ENCODE results near the gene ERC1.

The ERC1 gene

DNA sequence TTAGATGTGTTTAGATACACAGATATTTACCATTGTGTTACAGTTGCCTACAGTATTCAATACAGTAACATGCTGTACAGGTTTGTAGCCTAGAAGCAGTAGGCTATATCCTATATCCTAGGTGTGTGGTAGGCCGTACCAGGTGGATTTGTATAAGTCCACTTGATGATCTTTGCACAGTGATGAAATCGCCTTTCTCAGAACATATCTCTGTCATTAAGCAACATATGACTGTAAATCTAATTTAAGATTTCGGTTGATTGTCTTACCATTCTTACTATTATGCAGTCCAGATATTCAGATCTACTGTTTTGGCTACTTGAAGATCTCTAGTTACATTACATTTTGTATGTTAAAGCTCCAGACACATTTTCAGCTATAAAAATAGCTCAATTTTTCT is 39.8 kb downstream of the ERC1 start:
- no peak for TF ChIP-seq GATA2 (IDR thresholded peaks at IDR 0.05; ENCODE audit: low read depth, low read length)

DNA sequence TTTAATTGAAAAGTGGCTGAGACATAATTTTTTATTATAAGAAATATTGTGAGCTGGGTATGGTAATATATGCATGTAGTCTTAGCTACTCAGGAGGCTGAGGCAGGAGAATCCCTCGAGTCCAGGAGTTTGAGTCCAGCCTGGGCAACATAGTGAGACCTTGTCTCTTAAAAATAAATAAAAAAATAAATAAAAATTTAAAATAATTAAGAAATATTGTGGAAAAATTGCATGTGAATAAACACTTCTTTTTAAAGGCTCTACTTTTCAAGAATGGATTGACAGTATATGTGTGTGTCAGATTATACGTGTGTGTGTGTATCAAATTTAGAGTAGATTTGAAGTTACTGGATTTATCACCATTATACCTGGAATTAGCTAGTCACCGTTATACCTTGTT is 43.2 kb downstream of the ERC1 start:
- TF ChIP-seq GATA2 (IDR thresholded peaks at IDR 0.05; ENCODE audit: low read depth, low read length) (no peak), GATA3 (IDR thresholded peaks at IDR 0.05; ENCODE audit: low read depth, low read length) (no peak)

DNA sequence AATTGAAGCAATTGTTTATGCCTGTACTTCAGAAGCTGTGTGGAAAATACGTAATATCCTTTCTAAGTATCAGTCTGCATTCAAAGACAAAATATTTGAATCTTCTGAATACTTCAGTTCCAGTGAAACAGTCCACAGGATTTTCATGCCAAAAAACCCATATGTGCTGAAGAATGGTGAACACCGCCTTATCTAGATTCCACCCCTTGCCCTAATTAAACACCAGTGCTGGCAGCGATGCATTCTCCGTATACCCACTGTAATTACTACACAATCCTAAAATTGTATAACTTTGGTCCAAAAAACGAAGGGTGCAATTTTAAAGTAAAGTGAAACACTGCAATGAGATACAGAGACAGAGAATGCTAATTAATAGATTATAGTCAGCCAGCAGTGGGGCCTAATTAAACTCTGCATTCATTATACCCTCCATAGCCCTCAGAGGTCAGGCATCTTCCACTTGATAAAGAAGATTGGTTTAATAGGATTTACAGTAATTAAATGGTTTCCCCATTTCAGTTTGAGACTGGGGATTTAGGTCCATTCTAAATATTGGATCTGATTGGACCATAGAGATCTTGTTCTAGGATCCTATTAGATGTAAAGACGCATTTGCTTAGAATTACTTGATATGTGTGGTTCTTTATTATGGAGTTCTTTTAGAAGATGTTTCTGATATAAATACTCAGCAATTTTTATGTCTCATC is 43.9 kb downstream of the ERC1 start:
- TF ChIP-seq GATA2 (IDR thresholded peaks at IDR 0.05; ENCODE audit: low read depth, low read length), result no peak
- TF ChIP-seq GATA3 (IDR thresholded peaks at IDR 0.05; ENCODE audit: low read depth, low read length), result no peak

DNA sequence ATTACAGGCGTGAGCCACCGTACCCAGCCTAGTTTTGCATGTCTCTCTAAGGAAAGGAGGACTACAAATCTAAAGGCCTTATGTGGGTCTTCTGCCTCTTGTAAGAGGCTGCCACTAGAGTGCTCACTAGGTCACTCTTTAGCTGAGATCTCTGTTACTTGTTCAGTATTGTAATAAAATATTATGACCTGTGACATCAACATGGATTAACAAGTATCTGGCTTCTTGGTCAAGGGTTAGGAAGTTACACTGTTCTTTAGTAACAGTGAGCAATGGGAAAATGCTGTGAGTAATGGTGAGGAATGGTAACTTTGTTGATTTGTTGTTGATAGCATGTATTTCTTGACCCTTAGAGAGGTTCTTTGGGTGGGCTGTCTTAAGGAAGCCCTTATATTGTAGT is 50.5 kb downstream of the ERC1 start:
- TF ChIP-seq GATA2 (IDR thresholded peaks at IDR 0.05; ENCODE audit: low read depth, low read length), result no peak
- no peak for TF ChIP-seq GATA3 (IDR thresholded peaks at IDR 0.05; ENCODE audit: low read depth, low read length)

DNA sequence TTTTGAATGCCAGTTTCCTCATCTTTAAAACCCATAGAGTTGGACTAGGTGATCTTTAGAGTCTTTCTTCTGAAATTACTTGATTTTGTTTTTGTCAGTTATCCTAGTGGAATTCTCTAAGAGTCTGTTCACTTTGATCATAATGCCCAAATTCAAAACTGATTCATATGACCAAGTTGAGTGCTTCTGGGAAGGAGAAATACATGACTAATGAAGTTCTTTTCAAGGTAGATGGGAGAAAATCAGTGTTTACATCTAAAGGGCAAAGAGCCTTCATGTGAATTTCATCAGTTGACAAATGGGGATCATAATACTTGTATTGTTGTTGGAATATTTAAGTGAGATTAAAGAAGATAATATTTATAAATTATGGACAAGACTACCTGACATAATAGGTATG is 53.2 kb downstream of the ERC1 start:
- TF ChIP-seq GATA3 (IDR thresholded peaks at IDR 0.05; ENCODE audit: low read depth, low read length) (no peak), GATA2 (IDR thresholded peaks at IDR 0.05; ENCODE audit: low read depth, low read length) (no peak)

DNA sequence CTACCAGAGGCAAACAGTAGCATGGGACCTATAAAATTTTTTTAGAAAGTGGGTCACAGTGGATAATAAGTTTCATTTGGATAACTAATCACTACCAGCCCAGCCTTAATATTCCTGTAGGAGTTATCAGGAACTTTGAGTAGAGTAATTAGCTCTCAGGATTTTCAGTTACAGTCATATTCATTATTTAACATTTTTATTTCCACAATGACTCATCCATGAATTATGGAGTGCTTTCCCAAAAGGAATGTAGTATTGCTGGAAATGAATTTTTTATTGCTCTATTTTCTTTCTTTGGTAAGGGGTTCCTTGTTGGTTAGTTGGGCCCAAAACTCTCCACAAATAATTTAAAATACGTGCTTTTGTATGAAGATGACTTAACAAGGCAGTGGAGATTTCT is 53.7 kb downstream of the ERC1 start:
- TF ChIP-seq GATA2 (IDR thresholded peaks at IDR 0.05; ENCODE audit: low read depth, low read length) (no peak), GATA3 (IDR thresholded peaks at IDR 0.05; ENCODE audit: low read depth, low read length) (no peak)

DNA sequence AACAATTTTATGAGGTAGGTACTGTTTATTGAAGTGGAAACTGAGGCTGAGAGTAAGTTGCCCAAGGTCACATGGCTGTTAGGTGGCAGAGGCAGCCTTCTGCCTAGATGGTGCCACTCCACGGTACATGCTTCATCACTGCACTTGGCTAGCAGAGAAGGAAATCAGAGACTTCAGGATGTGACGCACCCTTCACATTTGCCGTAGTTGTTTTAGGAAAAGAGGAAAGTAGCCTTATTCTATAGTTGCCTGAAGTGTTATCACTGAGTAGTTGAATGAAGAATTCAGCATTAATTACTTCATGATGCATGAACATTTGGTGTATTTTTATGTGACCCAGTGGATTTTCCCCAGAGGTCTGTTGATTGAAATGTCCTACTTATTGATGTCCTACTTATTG is 55.7 kb downstream of the ERC1 start:
- TF ChIP-seq GATA2 (IDR thresholded peaks at IDR 0.05; ENCODE audit: low read depth, low read length) (no peak), GATA3 (IDR thresholded peaks at IDR 0.05; ENCODE audit: low read depth, low read length) (no peak)

DNA sequence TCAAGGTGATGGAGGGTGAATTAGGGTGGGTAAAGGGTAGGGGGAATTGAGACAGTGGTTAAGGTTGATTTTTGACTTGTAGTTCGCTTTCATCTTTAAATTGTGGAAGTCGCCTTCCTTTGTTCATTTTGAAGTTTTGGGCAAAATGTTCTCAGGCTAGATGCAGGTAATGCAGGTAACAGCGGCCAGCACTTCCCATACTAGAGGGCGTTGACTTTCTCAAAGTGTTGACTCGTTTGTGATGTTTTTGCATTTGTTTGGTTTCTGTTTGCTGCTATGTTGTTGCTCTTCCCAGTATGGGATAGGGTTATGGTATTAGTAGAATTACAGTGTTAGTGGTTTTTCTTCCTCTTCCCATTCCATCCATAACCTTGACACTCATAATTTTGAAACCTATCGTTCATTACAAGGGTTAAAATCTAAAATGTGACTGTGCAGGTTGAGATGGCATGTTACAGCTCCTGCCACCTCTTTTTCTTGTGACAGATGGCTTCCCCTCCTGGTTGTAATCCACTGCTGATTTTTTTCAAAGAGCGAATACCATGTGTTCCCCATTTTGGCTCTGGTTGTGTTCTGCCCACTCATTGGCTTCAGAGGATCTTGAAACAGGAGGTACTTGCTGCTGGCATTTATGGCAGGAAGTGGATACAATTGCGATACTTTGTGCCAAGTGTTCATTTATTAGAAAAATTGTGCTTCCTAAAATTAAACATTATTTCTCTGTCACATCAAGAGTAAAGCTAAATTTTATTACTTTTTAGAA is 57.1 kb downstream of the ERC1 start:
- TF ChIP-seq GATA2 (IDR thresholded peaks at IDR 0.05; ENCODE audit: low read depth, low read length) (no peak), GATA3 (IDR thresholded peaks at IDR 0.05; ENCODE audit: low read depth, low read length) (no peak)

DNA sequence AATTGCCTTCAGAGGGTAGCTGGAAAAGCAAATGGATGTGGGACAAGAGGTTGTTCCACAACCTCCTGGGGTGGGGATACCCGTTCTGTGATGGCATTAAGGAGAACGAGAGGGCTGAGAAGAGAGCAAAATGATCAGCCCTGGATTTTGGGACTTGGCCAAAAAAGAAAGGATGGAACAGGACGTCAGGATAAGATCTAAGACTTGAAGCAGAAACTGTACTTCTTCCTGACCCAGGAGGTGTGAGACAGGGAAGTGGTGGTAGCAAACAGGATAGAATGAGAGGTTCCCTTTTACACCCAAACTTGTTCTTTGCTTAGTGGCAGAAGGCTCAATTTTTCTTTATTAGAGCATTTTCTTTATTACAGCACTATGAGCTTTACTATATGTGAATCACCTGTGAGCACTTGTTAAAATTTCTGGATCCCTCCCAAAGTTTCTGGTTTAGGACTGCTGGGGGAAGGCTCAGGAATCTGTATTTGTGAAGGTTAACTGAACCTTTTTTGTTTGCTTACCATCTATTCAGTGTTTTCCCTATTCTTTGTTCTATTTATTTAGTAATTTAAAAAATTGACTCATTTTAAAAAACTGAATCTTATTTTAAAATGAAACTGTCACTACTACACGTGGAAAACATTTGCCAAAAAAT is 59.2 kb downstream of the ERC1 start:
- TF ChIP-seq GATA3 (IDR thresholded peaks at IDR 0.05; ENCODE audit: low read depth, low read length) (no peak), GATA2 (IDR thresholded peaks at IDR 0.05; ENCODE audit: low read depth, low read length) (no peak)

DNA sequence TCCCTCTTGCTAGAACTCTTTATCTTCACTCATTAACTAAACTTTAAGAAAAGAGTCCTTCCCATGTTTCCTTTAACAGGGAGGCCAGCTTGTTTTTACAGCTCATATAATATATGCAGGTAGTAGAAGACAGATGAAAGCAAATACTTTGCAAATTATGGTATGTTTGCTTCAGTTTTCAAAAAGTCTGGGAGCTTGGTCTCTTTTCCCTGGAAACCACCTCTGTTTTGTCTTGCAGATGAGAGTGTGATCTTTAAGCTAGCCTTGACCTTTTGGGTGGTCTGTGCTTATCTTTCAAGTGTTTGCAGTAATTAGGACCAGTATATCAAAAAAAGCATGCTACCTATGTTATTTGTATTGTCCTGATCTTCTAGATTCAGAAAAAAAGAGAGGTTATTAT is 62.7 kb downstream of the ERC1 start:
- TF ChIP-seq GATA2 (IDR thresholded peaks at IDR 0.05; ENCODE audit: low read depth, low read length) (no peak), GATA3 (IDR thresholded peaks at IDR 0.05; ENCODE audit: low read depth, low read length) (no peak)

DNA sequence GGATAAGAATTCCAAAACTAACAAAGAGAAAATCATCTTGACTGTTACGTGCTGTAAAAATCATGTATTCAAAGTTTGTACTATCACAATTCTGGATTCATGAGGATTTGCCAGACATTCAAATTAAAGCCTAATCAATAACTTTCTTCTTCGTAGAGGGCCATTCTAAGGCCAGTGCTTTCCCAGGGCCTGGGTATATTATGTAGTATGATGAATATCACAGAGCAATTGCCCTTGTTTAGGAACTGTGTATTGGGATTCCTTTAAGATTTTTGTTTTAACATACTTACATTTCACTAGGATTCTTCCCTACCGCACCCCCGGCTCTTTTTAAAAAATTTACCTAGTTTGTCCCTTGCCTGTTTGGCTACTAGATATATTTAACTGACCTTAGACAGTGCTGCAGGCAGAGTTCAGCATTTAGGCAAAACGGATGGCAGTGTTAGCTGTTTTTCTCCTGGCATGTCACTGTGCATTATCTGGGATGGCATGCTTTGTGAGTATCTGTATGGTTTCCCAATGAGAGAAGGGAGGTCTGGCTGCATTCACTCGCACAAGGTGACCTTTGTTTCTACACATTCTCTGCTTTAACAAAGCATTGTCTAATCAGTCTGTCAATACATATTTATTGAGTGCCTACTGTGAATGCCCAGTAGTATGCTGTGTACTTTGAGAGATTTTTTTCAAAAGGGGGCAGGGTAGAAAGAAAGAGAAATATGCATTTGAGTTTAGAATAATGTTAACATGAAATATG is 63.3 kb downstream of the ERC1 start:
- TF ChIP-seq GATA3 (IDR thresholded peaks at IDR 0.05; ENCODE audit: low read depth, low read length), result no peak
- TF ChIP-seq GATA2 (IDR thresholded peaks at IDR 0.05; ENCODE audit: low read depth, low read length), result no peak

DNA sequence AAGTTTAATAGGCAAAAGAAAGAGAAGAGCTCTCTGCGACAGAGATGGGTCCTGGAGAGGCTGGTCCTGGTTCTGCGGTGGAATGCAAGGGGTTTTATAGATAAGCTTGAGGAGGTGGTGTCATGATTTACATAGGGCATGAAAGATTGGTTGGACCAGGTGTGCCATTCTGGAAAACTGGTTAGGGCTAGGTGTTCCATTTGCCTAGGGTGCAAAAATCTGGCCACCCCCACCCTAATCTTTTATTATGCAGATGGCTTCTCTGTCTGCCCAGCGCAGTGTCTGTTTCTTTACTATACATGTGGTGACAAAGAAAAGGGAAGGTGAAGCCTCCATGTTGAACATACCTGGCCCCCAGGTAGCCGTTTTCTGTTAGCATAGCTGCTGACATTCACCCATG is 65.4 kb downstream of the ERC1 start:
- TF ChIP-seq GATA3 (IDR thresholded peaks at IDR 0.05; ENCODE audit: low read depth, low read length) (no peak), GATA2 (IDR thresholded peaks at IDR 0.05; ENCODE audit: low read depth, low read length) (no peak)

DNA sequence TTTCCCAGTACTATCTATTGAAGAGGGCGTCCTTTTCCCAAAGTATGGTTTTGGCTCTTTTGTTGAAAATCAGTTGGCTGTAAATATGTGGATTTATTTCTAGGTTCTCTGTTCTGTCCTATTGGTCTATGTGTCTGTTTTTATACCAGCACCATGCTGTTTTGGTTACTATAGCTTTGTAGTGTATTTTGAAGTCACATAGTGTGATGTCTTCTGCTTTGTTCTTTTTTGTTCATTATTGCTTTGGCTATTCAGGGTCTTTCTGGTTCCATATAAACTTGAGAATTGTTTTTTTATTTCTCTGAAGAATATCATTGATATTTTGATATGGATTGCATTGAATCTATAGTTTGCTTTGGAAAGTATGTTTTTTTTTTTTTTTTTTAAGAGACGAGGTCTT is 67.4 kb downstream of the ERC1 start:
- TF ChIP-seq GATA2 (IDR thresholded peaks at IDR 0.05; ENCODE audit: low read depth, low read length) (no peak), GATA3 (IDR thresholded peaks at IDR 0.05; ENCODE audit: low read depth, low read length) (no peak)

DNA sequence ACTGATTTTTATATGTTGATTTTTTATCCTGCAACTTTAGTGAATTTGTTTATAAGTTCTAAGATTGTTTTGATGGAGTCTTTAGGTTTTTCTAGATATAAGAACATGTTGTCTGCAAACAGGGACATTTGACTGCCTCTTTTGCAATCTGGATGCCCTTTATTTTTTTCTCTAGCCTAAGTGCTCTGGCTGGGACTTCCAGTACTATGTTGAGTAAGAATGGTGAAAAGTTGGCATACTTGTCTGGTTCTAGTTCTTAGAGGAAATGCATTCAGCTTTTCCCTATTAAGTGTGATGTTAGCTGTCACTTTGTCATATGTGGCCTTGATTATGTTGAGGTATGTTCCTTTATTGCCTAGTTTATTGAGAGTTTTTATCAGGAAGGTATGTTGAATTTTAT is 68.1 kb downstream of the ERC1 start:
- no peak for TF ChIP-seq GATA2 (IDR thresholded peaks at IDR 0.05; ENCODE audit: low read depth, low read length)
- TF ChIP-seq GATA3 (IDR thresholded peaks at IDR 0.05; ENCODE audit: low read depth, low read length), result no peak
